Fibroblast of gingiva (primary cell): Measurements from ENCODE around the gene DEPDC5.
A peak's percentile ranks its signal among the peaks of the same experiment; 100 is the strongest.

ENCODE experiments used
- DNase-seq: peaks from one replicate; pipeline ENCODE4 v3.0.0-alpha.2; 2011; ENCODE audit warnings: low read depth

DEPDC5 gene

GRCh38 chr22:31951194-31952093 lies 197.6 kb downstream of the DEPDC5 start:
- DNase-seq = no peak

GRCh38 chr22:31952094-31952401 lies 198.2 kb downstream of the DEPDC5 start:
- no peak for DNase-seq

DNA sequence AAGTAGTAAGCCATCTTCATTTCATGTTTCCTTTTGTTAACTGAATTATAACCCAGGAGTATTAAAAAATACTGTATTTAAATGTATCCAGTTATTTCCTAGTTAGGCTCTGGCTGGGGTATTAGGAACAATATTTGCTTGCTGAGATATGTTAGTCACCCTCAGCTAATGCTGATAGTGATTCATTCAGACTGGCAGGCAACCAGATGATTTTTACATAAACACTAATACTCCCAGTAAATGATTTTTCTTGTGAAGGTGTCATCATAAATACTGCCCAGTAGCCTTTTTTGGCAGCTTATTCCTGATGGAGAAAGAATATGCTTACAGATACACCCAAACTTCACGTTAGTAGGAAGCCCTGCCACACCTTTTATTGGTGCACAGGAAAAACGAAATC lies 198.7 kb downstream of the DEPDC5 start:
- DNase-seq = peak; percentile 76

DNA sequence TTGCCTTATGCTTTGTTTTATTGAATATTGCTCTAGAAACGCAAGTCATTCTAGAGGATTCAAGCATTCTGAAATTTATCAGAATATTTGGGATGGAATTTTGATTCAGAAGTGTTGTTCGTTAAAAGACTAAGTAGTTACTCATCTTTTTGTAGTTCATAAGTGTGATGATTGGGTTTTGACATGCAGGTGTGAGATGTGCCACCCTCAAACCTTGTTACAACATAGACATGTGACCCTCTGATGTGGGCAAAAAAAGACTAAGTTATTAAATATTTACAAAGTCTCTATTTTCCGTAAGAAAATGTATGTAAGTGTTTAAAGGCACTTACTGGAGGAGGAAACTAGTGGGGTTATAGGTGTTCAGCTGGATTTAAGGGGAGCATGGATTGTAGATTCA lies 199.4 kb downstream of the DEPDC5 start:
- DNase-seq = no peak

GRCh38 chr22:31954535-31955523 lies 201.0 kb downstream of the DEPDC5 start:
- peak; percentile 57 for DNase-seq

DNA sequence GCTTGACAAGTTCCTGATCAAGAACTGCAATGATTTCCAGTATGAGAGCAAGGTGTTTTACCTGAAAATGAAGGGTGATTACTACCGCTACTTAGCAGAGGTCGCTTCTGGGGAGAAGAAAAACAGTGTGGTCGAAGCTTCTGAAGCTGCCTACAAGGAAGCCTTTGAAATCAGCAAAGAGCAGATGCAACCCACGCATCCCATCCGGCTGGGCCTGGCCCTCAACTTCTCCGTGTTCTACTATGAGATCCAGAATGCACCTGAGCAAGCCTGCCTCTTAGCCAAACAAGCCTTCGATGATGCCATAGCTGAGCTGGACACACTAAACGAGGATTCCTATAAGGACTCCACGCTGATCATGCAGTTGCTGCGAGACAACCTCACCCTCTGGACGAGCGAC lies 202.5 kb downstream of the DEPDC5 start:
- no peak for DNase-seq
